ENCODE results near the gene CCR8.

DNA sequence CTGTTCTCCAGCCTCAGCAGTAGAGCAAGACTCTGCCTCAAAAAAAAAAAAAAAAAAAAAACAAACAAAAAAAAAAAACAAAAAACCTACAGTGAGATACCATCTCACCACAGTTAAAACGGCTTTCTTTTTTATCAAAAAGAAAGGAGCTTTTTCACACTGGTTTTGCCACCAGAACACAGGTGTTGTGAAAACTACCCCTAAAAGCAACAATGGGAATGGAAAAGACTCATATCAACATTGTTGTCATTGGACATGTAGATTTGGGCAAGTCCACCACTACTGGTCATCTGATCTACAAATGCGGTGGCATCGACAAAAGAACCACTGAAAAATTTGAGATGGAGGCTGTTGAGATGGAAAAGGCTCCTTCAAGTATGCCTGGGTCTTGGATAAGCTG is 28.8 kb downstream of the CCR8 start:
- TF ChIP-seq EZH2 (IDR thresholded peaks at IDR 0.05; ENCODE audit: borderline replicate concordance, insufficient read depth, low read length, poor library complexity, severe bottlenecking) = no peak
- TF ChIP-seq, protein P1, sequence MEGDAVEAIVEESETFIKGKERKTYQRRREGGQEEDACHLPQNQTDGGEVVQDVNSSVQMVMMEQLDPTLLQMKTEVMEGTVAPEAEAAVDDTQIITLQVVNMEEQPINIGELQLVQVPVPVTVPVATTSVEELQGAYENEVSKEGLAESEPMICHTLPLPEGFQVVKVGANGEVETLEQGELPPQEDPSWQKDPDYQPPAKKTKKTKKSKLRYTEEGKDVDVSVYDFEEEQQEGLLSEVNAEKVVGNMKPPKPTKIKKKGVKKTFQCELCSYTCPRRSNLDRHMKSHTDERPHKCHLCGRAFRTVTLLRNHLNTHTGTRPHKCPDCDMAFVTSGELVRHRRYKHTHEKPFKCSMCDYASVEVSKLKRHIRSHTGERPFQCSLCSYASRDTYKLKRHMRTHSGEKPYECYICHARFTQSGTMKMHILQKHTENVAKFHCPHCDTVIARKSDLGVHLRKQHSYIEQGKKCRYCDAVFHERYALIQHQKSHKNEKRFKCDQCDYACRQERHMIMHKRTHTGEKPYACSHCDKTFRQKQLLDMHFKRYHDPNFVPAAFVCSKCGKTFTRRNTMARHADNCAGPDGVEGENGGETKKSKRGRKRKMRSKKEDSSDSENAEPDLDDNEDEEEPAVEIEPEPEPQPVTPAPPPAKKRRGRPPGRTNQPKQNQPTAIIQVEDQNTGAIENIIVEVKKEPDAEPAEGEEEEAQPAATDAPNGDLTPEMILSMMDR (IDR thresholded peaks at IDR 0.05; ENCODE audit: poor library complexity, severe bottlenecking) = no peak

Data from neural cell (in vitro differentiated cells).